Neural cell (in vitro differentiated cells): ENCODE measurements around the gene EXOC8.

Experiments
- EP300 ChIP-seq: fragments of 450-650 bp; conservative IDR thresholded peaks from 2 replicates; pipeline ENCODE4 v1.6.1; 2014; ENCODE audit warnings: antibody characterized with exemption, mild to moderate bottlenecking, moderate library complexity; ENCODE audit not compliant: poor library complexity, severe bottlenecking
- TF ChIP-seq, protein P1 (sequence below): fragments of 450-650 bp; IDR thresholded peaks from 2 replicates; pipeline ENCODE4 v1.5.1; 2014; ENCODE audit warnings: antibody characterized with exemption, mild to moderate bottlenecking, moderate library complexity; ENCODE audit not compliant: poor library complexity, severe bottlenecking
- TF ChIP-seq, protein P2 (sequence below): IDR thresholded peaks from 2 replicates; pipeline ENCODE4 v1.6.1; 2012; ENCODE audit warnings: borderline replicate concordance

DNA sequence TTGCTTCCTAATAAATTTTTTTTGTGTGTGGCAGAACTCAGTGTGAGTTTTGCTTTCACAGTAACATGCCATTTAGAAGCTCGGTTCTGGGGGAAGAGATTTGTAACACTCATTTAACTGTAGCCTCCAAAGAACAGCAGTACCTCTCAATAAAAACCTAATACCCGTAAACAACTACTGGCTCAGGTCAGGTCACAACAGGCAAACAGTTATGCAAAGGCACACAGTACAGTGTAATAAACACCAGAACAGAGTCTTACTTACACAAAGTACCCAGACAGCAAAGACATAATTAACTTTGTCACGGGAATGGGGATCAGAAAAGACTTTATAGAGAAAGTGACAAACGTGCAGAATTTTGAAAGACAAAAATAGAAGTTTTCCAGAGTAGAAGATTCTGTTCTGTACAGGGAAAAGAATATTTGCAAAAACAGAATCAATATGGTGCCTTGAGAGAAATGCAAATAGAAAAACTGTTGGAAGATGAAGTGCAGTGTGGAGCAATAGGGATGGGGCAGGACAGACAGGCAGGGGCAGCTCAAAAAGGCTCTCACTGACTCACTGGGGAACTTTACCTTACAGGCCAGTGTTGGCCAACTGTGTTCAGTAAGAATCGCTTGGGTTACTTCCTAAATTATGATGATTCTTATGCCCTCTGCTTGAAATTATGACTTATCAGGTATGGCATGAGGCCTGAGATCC is 45.7 kb upstream of the EXOC8 start:
- TF ChIP-seq EP300: no peak
- TF ChIP-seq, protein P1, sequence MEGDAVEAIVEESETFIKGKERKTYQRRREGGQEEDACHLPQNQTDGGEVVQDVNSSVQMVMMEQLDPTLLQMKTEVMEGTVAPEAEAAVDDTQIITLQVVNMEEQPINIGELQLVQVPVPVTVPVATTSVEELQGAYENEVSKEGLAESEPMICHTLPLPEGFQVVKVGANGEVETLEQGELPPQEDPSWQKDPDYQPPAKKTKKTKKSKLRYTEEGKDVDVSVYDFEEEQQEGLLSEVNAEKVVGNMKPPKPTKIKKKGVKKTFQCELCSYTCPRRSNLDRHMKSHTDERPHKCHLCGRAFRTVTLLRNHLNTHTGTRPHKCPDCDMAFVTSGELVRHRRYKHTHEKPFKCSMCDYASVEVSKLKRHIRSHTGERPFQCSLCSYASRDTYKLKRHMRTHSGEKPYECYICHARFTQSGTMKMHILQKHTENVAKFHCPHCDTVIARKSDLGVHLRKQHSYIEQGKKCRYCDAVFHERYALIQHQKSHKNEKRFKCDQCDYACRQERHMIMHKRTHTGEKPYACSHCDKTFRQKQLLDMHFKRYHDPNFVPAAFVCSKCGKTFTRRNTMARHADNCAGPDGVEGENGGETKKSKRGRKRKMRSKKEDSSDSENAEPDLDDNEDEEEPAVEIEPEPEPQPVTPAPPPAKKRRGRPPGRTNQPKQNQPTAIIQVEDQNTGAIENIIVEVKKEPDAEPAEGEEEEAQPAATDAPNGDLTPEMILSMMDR: no peak
- TF ChIP-seq, protein P2, sequence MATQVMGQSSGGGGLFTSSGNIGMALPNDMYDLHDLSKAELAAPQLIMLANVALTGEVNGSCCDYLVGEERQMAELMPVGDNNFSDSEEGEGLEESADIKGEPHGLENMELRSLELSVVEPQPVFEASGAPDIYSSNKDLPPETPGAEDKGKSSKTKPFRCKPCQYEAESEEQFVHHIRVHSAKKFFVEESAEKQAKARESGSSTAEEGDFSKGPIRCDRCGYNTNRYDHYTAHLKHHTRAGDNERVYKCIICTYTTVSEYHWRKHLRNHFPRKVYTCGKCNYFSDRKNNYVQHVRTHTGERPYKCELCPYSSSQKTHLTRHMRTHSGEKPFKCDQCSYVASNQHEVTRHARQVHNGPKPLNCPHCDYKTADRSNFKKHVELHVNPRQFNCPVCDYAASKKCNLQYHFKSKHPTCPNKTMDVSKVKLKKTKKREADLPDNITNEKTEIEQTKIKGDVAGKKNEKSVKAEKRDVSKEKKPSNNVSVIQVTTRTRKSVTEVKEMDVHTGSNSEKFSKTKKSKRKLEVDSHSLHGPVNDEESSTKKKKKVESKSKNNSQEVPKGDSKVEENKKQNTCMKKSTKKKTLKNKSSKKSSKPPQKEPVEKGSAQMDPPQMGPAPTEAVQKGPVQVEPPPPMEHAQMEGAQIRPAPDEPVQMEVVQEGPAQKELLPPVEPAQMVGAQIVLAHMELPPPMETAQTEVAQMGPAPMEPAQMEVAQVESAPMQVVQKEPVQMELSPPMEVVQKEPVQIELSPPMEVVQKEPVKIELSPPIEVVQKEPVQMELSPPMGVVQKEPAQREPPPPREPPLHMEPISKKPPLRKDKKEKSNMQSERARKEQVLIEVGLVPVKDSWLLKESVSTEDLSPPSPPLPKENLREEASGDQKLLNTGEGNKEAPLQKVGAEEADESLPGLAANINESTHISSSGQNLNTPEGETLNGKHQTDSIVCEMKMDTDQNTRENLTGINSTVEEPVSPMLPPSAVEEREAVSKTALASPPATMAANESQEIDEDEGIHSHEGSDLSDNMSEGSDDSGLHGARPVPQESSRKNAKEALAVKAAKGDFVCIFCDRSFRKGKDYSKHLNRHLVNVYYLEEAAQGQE: no peak
